OCI-LY1 (cell line): ENCODE data around the gene CTDSPL.

Experiments used
- H2AFZ ChIP-seq: fragments of 200-600 bp; sonication (generic), shearing (Covaris generic); 2 replicates; pipeline ENCODE4 v1.6.0; 2014; ENCODE audit warnings: antibody characterized with exemption, mild to moderate bottlenecking, low read length
- H3F3A ChIP-seq: fragments of 200-600 bp; sonication (generic), shearing (Covaris generic); 2 replicates; pipeline ENCODE4 v1.6.0; 2014; ENCODE audit warnings: mild to moderate bottlenecking, antibody characterized with exemption, low read length, moderate library complexity; ENCODE audit not compliant: insufficient read depth
- H3K27ac ChIP-seq: fragments of 200-600 bp; sonication (generic); 2 replicates; pipeline ENCODE4 v1.5.1; 2014; ENCODE audit warnings: low read length, mixed run types, mild to moderate bottlenecking, low read depth; ENCODE audit not compliant: poor library complexity, severe bottlenecking
- H3K27me3 ChIP-seq: fragments of 200-600 bp; sonication (generic); 2 replicates; pipeline ENCODE4 v1.6.0; 2014; ENCODE audit warnings: antibody characterized with exemption, mild to moderate bottlenecking, low read length, moderate library complexity; ENCODE audit not compliant: insufficient read depth
- H3K36me3 ChIP-seq: fragments of 200-600 bp; sonication (generic); 2 replicates; pipeline ENCODE4 v1.6.1; 2014; ENCODE audit warnings: mild to moderate bottlenecking, antibody characterized with exemption, low read length, moderate library complexity, mixed read lengths; ENCODE audit not compliant: insufficient read depth
- H3K4me1 ChIP-seq: fragments of 200-600 bp; sonication (generic); 2 replicates; pipeline ENCODE4 v1.5.1; 2014; ENCODE audit warnings: mild to moderate bottlenecking, low read length, moderate library complexity; ENCODE audit not compliant: insufficient read depth, severe bottlenecking
- H3K4me2 ChIP-seq: fragments of 200-600 bp; sonication (generic), shearing (Covaris generic); 2 replicates; pipeline ENCODE4 v1.6.1; 2014; ENCODE audit warnings: low read length
- H3K4me3 ChIP-seq: fragments of 200-600 bp; sonication (generic); 2 replicates; pipeline ENCODE4 v1.5.1; 2014; ENCODE audit warnings: low read length, low read depth, mild to moderate bottlenecking, mixed read lengths; ENCODE audit not compliant: poor library complexity, severe bottlenecking
- H3K79me2 ChIP-seq: fragments of 200-600 bp; shearing (Covaris generic); 2 replicates; pipeline ENCODE4 v1.6.1; 2016; ENCODE audit warnings: mixed run types, low read length, mixed read lengths; ENCODE audit not compliant: insufficient read depth
- H3K9ac ChIP-seq: fragments of 200-600 bp; sonication (generic), shearing (Covaris generic); 2 replicates; pipeline ENCODE4 v1.6.1; 2014; ENCODE audit warnings: mild to moderate bottlenecking, low read length, mixed read lengths
- H3K9me2 ChIP-seq: fragments of 200-600 bp; sonication (generic), shearing (Covaris generic); 2 replicates; pipeline ENCODE4 v1.6.1; 2014; ENCODE audit warnings: low read depth, mild to moderate bottlenecking, low read length, mixed read lengths
- H3K9me3 ChIP-seq: fragments of 200-600 bp; shearing (Covaris generic); 2 replicates; pipeline ENCODE4 v1.6.1; 2014; ENCODE audit warnings: low read length, mixed read lengths
- H4K20me1 ChIP-seq: fragments of 200-600 bp; sonication (generic), shearing (Covaris generic); 2 replicates; pipeline ENCODE4 v1.6.0; 2016; ENCODE audit warnings: mild to moderate bottlenecking, low read length; ENCODE audit not compliant: insufficient read depth
- CTCF ChIP-seq: fragments of 200-600 bp; sonication (generic), shearing (Covaris generic); IDR thresholded peaks from 2 replicates; pipeline ENCODE4 v1.5.1; 2017; ENCODE audit warnings: mild to moderate bottlenecking, antibody characterized with exemption, low read length, moderate library complexity, mixed read lengths
- EZH2 ChIP-seq: fragments of 200-600 bp; sonication (generic), shearing (Covaris generic); IDR thresholded peaks from 2 replicates; pipeline ENCODE4 v1.8.0; 2017; ENCODE audit warnings: borderline replicate concordance, mixed run types, mild to moderate bottlenecking, antibody characterized with exemption, low read length, moderate library complexity, mixed read lengths

Gene CTDSPL

GRCh38 chr3:37991109-37991508, 129.4 kb downstream of the CTDSPL start:
- no peaks in the 10 kb centered on the region for H3F3A ChIP-seq

GRCh38 chr3:37991823-37992222, 130.1 kb downstream of the CTDSPL start:
- H3F3A ChIP-seq = no peaks in the 10 kb centered on the region
- no peak overlapping the region for H3K27ac ChIP-seq
- no peaks in the 10 kb centered on the region for H3K27me3 ChIP-seq
- no peak overlapping the region for H2AFZ ChIP-seq
- H3K9ac ChIP-seq = no peak overlapping the region
- H3K4me2 ChIP-seq = no peak overlapping the region
- H3K4me1 ChIP-seq = peaks cover 23% of the 10 kb centered on the region
- no peak overlapping the region for H3K4me3 ChIP-seq
- no peaks in the 10 kb centered on the region for H3K9me3 ChIP-seq
- TF ChIP-seq CTCF (no peak), EZH2 (no peak)
- H3K79me2 ChIP-seq = no peaks in the 10 kb centered on the region
- H3K9me2 ChIP-seq = no peaks in the 10 kb centered on the region
- H4K20me1 ChIP-seq = no peaks in the 10 kb centered on the region
- H3K36me3 ChIP-seq = peaks cover 7% of the 10 kb centered on the region; the same call in 1 of the 2 replicates

More at GRCh38 chr3:37991109-37991508, 129.4 kb downstream of the CTDSPL start:
- H3K27me3 ChIP-seq = no peaks in the 10 kb centered on the region
- H3K4me1 ChIP-seq = peaks cover 23% of the 10 kb centered on the region
- H3K9me2 ChIP-seq = no peaks in the 10 kb centered on the region
- no peak overlapping the region for H2AFZ ChIP-seq
- no peaks in the 10 kb centered on the region for H3K79me2 ChIP-seq
- H3K4me3 ChIP-seq = no peak overlapping the region
- no peak overlapping the region for H3K27ac ChIP-seq
- TF ChIP-seq EZH2 (no peak), CTCF (no peak)
- H3K4me2 ChIP-seq = no peak overlapping the region
- no peak overlapping the region for H3K9ac ChIP-seq
- H3K9me3 ChIP-seq = no peaks in the 10 kb centered on the region
- peaks cover under 1% of the 10 kb centered on the region; the same call in 1 of the 2 replicates for H3K36me3 ChIP-seq
- no peaks in the 10 kb centered on the region for H4K20me1 ChIP-seq

GRCh38 chr3:37992271-37993066, 130.8 kb downstream of the CTDSPL start:
- no peak overlapping the region for H3K4me2 ChIP-seq
- no peak overlapping the region for H3K27ac ChIP-seq
- H3K9me2 ChIP-seq = no peaks in the 10 kb centered on the region
- peaks cover 23% of the 10 kb centered on the region for H3K4me1 ChIP-seq
- no peaks in the 10 kb centered on the region for H3K79me2 ChIP-seq
- H3K36me3 ChIP-seq = peaks cover 7% of the 10 kb centered on the region; the same call in 1 of the 2 replicates
- H3K27me3 ChIP-seq = no peaks in the 10 kb centered on the region
- H4K20me1 ChIP-seq = no peaks in the 10 kb centered on the region
- H3F3A ChIP-seq = no peaks in the 10 kb centered on the region
- H2AFZ ChIP-seq = no peak overlapping the region
- no peak overlapping the region for H3K9ac ChIP-seq
- no peak overlapping the region for H3K4me3 ChIP-seq
- TF ChIP-seq EZH2 = no peak
- TF ChIP-seq CTCF = no peak
- H3K9me3 ChIP-seq = no peaks in the 10 kb centered on the region
